Activated T-cell treated with anti-CD3 and anti-CD28 coated beads for 1 hour (primary cell): Measurements from ENCODE around the gene TUBA3E.
"Not testable (repeated sequence)": the region's sequence is repeated elsewhere in the genome, so short reads cannot be mapped to it uniquely, and the experiment has no call there.

ENCODE experiments used
- DNase-seq: peaks from one replicate; pipeline ENCODE4 v3.0.0-alpha.2; 2020; ENCODE audit warnings: low read depth

The TUBA3E gene

GRCh38 chr2:130198343-130198742, at the start of gene TUBA3E:
Gene TUBA3E (minus strand): TSS chr2:130198439. CDS start chr2:130198360, 79 bp downstream.
- DNase-seq, result no peak

DNA sequence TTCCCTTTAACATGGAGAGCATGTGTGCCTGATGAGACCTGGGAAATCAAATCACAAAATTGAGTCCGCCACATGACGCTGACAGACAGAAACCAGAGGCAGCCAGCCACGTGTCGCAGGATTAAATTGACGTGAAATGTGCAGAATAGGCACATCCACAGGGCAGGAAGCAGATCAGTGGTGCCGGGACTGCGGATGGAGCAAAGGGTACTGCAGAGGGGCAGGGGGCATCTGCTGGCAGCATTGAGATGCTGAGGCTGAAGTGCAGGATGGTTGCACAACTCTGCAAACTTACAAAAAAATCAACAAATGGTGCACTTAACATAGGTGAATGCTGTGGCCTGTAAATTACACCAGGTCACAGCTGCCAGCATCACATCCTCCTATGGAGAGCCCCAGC, 48.2 kb upstream of the TUBA3E start:
- no peak for DNase-seq

DNA sequence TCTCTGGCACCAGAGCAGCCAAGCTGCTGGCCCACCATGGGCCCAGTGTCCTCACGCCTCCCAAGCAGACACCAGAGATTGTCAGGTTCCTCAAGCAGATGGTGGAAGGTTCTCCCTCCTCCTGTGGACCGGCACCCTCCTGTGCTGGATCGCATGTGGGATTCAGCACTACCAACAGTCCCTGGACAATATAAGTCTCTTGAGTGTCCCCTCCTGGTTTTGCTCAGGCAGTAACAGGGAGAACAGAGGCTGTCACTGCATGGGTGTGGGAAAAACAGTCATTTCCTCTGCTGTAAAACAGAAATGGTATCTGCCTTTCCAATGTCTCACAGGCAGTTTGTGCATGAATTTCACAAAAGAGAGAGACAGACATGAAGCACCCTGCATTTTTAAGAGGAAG, 47.7 kb upstream of the TUBA3E start:
- DNase-seq, result no peak

GRCh38 chr2:130243359-130243758, 45.1 kb upstream of the TUBA3E start:
- DNase-seq, result no peak

DNA sequence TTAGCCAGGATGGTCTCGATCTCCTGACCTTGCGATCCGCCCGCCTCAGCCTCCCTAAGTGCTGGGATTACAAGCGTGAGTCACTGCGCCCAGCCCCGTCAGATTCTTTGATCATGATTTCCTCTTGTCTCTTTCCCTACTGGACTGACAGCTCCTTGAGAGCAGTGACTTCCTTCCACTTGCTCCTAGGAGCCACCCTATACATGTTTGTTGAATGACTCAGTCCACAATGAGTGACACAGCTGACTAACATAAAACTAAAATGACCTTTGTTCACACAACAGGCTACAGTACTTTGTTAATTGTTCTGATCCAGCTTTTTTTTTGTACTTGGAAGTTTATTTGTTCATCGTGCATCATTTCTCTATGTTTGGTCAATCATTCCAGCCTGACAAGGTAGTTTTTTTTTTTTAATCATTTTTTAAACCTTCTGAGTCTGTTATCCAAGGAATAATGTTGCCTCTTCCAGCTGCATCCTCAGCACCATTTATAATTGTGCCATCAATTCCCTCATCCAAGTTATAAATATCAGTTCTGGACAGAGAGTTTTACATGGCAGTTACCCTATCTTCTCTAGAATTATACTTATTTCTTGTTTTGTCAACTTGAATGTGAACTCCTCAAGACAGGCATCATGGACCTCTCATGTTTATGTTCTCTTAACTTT, 42.9 kb upstream of the TUBA3E start:
- DNase-seq, result no peak

- not testable (repeated sequence) for DNase-seq
Observed at GRCh38 chr2:130239581-130239980, 41.3 kb upstream of the TUBA3E start.

GRCh38 chr2:130233066-130233465, 34.8 kb upstream of the TUBA3E start:
- not testable (repeated sequence) for DNase-seq

GRCh38 chr2:130231656-130232055, 33.4 kb upstream of the TUBA3E start:
- no peak for DNase-seq

GRCh38 chr2:130230907-130231306, 32.7 kb upstream of the TUBA3E start:
- not testable (repeated sequence) for DNase-seq

- not testable (repeated sequence) for DNase-seq
Observed at GRCh38 chr2:130230376-130230775, 32.1 kb upstream of the TUBA3E start.

GRCh38 chr2:130229161-130229510, 30.9 kb upstream of the TUBA3E start:
- DNase-seq, result not testable (repeated sequence)

GRCh38 chr2:130228467-130229160, 30.4 kb upstream of the TUBA3E start:
- not testable (repeated sequence) for DNase-seq

DNA sequence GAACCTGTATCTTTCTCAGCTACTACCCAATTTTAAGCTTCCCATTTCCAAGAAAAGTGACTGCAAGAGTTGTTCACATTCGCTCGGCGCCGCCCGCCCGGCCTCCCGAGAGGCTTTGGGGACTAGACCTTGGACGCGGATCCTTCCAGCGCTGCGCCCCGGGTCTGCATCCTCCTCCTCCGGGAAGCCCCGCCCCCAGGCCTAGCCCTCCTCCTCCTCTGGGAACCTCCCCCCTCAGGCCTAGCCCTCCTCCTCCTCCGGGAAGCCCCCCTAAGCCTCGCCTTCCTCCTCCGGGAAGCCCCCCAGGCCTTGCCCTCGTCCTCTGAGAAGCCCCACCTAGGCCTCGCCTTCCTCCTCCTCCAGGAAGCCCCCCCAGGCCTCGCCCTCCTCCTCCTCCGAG, 29.8 kb upstream of the TUBA3E start:
- not testable (repeated sequence) for DNase-seq

- not testable (repeated sequence) for DNase-seq
Observed at GRCh38 chr2:130222523-130222922, 24.3 kb upstream of the TUBA3E start.

DNA sequence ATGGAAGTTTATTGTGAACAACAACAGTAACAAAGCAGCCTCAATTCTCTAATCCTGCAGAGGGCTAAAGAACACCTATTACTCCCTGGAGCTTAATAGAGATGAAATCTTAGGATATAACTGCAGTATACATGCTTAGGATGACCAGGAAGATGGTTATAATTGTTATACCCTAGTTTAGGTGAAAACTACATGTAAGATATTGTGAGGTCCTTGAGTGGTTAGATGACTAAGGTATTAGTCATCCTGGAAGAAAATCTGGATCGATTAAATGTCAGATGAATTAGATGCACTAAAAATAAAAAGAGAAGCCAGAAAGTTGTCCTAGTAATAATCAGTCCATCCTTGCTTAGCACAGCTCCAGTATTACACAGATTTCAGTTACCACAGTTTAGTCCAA, 22.3 kb upstream of the TUBA3E start:
- not testable (repeated sequence) for DNase-seq

DNA sequence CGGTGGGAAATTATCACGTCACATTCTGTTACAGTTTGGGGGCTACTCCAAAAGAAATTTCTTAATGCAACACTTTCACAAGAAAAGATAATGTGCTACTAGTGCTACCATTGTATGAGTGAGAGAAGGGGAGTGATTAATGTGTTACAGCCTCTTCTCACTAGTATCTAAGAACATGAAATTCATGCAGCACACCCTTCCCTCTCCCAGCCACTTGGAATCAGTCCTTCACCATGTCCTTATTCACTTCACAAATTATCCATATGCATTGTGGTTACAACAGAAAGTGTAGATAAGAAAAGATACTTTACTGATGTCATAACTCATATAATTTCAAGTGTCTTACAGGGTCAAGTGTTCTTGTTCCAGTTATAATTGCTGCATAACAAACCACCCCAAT, 20.9 kb upstream of the TUBA3E start:
- not testable (repeated sequence) for DNase-seq

GRCh38 chr2:130207051-130207450, 8.8 kb upstream of the TUBA3E start:
- DNase-seq, result not testable (repeated sequence)

- DNase-seq, result not testable (repeated sequence)
Observed at GRCh38 chr2:130203150-130203549, 4.9 kb upstream of the TUBA3E start.

- not testable (repeated sequence) for DNase-seq
Observed at GRCh38 chr2:130202518-130202917, 4.3 kb upstream of the TUBA3E start.

- DNase-seq, result not testable (repeated sequence)
Observed at GRCh38 chr2:130196052-130196451, 2.2 kb downstream of the TUBA3E start.

DNA sequence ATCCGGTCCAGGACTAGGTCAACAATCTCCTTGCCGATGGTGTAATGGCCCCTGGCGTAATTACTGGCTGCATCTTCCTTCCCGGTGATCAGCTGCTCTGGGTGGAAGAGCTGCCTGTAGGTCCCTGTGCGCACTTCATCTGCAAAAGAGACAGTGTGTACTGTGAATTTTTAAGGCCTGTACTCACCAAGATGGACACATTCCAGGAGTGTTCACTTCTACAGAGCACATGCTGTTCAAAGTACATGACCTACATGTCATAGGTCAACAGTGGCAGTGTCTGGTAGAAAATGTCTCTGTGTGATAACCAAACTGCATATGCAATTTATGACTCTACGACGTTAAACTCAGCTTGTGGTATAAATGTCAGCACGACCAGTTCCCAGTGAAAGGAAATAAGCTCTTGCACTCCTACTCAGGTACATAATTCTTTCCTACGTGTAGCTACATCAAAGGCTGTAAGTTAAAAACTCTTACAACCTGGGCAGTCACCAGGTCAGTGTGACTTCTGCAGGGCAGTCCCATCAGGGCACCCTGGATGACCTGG, 3.1 kb downstream of the TUBA3E start:
- not testable (repeated sequence) for DNase-seq

DNA sequence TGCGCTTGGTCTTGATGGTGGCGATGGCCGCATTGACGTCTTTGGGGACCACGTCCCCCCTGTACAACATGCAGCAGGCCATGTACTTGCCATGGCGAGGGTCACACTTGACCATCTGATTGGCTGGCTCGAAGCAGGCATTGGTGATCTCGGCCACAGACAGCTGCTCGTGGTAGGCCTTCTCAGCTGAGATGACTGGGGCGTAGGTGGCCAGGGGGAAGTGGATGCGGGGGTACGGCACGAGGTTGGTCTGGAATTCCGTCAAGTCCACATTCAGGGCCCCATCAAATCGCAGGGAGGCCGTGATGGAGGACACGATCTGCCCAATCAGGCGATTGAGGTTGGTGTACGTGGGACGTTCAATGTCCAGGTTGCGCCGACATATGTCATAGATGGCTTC, 4.4 kb downstream of the TUBA3E start:
- not testable (repeated sequence) for DNase-seq

DNA sequence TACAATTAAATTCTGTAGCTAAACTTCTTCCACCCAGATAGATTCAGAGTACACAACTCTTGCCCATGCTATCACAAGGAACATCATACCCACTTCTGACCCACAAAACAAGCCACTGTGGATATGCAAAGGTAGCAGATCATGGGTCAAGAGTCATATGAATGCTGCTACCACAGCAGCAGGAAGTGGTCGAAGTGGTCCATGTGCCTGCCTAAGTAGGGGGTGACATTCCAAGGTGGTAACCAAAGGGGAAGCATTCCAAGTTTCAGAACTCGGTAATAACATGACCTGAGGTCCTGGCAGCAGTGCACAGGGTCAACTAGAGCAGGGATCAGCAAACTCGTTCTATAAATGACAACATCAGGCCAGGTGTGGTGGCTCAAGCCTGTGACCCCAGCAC, 5.8 kb downstream of the TUBA3E start:
- DNase-seq, result not testable (repeated sequence)
